Caco-2 (cell line): ENCODE results near the gene SIT1. TPM values are rescaled to one million over a fixed set of nuclear protein-coding genes. Genes with fewer than 3 reads are reported as not detected.

Experiments used
- BruUV-seq: library from RNA; stranded (reverse); fragments of 400-500 nt; replicated peaks from 2 replicates; lab custom pipeline; 2021; lab: Mats Ljungman, UMichigan
- CTCF ChIA-PET: fragments of 300-600 bp; sonication (Branson Sonifier 250); formaldehyde crosslinking; loops from one replicate; lab custom pipeline; 2022; ENCODE audit warnings: antibody characterized with exemption; lab: Charles Lee
- POLR2A ChIA-PET: fragments of 300-600 bp; sonication (Branson Sonifier 250); formaldehyde crosslinking; loops from one replicate; lab custom pipeline; 2022; ENCODE audit warnings: antibody characterized with exemption; lab: Charles Lee
- DNase-seq, 2 experiments: peaks; one replicate each; pipeline versions ENCODE4 v3.0.0 to v3.0.0-alpha.2; 2020 to 2022
- H3K27me3 ChIP-seq: replicated peaks from 2 replicates; pipeline ENCODE4 v1.6.0; 2011; ENCODE audit warnings: low read length; ENCODE audit not compliant: control insufficient read depth, insufficient read depth
- H3K36me3 ChIP-seq: 2 replicates; pipeline ENCODE4 v1.5.1; 2011; ENCODE audit warnings: low read length; ENCODE audit not compliant: control insufficient read depth, insufficient read depth
- H3K4me1 ChIP-seq: fragments of 250-450 bp; sonication (Bioruptor Pico); 2 replicates; pipeline ENCODE4 v1.5.1; 2020; ENCODE audit warnings: mild to moderate bottlenecking
- H3K4me3 ChIP-seq: 2 replicates; pipeline ENCODE4 v1.5.1; 2011; ENCODE audit warnings: low read depth, mild to moderate bottlenecking, control low read depth, low read length
- H3K9me3 ChIP-seq: fragments of 250-450 bp; sonication (Bioruptor Pico); 2 replicates; pipeline ENCODE4 v1.5.1; 2020; ENCODE audit warnings: mild to moderate bottlenecking, moderate library complexity
- H3K27ac Mint-ChIP-seq: one replicate; pipeline ENCODE4 v1.8.0; 2022; ENCODE audit warnings: mixed read lengths; ENCODE audit not compliant: unreplicated experiment
- H3K27me3 Mint-ChIP-seq: one replicate; pipeline ENCODE4 v1.8.0; 2022; ENCODE audit warnings: mixed read lengths; ENCODE audit not compliant: insufficient read depth, unreplicated experiment
- H3K36me3 Mint-ChIP-seq: one replicate; pipeline ENCODE4 v1.8.0; 2022; ENCODE audit warnings: mild to moderate bottlenecking, mixed read lengths; ENCODE audit not compliant: insufficient read depth, unreplicated experiment
- H3K4me1 Mint-ChIP-seq: one replicate; pipeline ENCODE4 v1.8.0; 2022; ENCODE audit warnings: low read depth, mixed read lengths; ENCODE audit not compliant: unreplicated experiment
- H3K4me3 Mint-ChIP-seq: one replicate; pipeline ENCODE4 v1.8.0; 2022; ENCODE audit warnings: mild to moderate bottlenecking, moderate library complexity, mixed read lengths; ENCODE audit not compliant: unreplicated experiment
- H3K9me3 Mint-ChIP-seq: one replicate; pipeline ENCODE4 v1.8.0; 2022; ENCODE audit warnings: mixed read lengths; ENCODE audit not compliant: unreplicated experiment
- intact Hi-C: fragments of 100-400 bp; cut with micrococcal nuclease; formaldehyde crosslinking; loops from one replicate; pipeline ENCODE4 v1.10.0; 2022; ENCODE audit not compliant: unreplicated experiment
- total RNA-seq: library from RNA; stranded (reverse); gene quantifications from 2 replicates; pipeline ENCODE4 v1.2.3, GENCODE V29; 2022
- TF ChIP-seq, protein P1 (sequence below), 2 experiments: fragments of 200-600 bp in 1 of 2; IDR thresholded peaks; 1 replicate in 1 of 2; 2 replicates in 1 of 2; pipeline versions ENCODE4 v1.5.1 to v1.8.0; 2011 to 2022; ENCODE audit warnings: antibody characterized with exemption in 1 of 2, control low read depth in 1 of 2, inconsistent platforms in 1 of 2, low read depth in 1 of 2, low read length in 1 of 2, mild to moderate bottlenecking in 1 of 2, moderate library complexity in 1 of 2; ENCODE audit not compliant: insufficient read depth in 1 of 2, severe bottlenecking in 1 of 2, unreplicated experiment in 1 of 2

SIT1 gene
- total RNA-seq, 1 experiment from 2014 or later, result not detected

DNA sequence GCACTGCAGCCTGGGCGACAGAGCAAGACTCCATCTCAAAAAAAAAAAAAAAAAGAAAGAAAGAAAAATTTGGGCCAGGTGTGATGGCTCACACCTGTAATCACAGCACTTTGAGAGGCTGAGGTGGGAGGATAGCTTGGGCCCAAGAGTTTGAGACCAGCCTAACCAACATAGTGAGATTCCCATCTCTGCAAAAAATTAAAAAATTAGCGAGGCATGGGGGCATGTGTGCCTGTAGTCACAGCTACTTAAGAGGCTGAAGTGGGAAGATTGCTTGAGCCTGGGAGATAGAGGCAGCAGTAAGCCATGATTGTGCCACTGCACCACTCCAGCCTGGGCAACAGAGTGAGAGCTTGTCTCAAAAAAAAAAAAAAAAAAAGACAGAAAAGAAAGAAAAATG is 2.9 kb upstream of the SIT1 start:
- no TSS peak for BruUV-seq
- Histone ChIP-seq H3K4me3 (no peak overlapping the region), H3K36me3 (no peaks in the 10 kb centered on the region), H3K9me3 (no peaks in the 10 kb centered on the region), H3K4me1 (peaks cover 10% of the 10 kb centered on the region; the same call in 1 of the 2 replicates), H3K27me3 (no peaks in the 10 kb centered on the region)
- H3K36me3 Mint-ChIP-seq, result peaks cover 15% of the 10 kb centered on the region
- intact Hi-C loops, result no loop called here
- POLR2A ChIA-PET, result no interaction called here
- H3K4me3 Mint-ChIP-seq, result no peak overlapping the region
- TF ChIP-seq, protein P1, sequence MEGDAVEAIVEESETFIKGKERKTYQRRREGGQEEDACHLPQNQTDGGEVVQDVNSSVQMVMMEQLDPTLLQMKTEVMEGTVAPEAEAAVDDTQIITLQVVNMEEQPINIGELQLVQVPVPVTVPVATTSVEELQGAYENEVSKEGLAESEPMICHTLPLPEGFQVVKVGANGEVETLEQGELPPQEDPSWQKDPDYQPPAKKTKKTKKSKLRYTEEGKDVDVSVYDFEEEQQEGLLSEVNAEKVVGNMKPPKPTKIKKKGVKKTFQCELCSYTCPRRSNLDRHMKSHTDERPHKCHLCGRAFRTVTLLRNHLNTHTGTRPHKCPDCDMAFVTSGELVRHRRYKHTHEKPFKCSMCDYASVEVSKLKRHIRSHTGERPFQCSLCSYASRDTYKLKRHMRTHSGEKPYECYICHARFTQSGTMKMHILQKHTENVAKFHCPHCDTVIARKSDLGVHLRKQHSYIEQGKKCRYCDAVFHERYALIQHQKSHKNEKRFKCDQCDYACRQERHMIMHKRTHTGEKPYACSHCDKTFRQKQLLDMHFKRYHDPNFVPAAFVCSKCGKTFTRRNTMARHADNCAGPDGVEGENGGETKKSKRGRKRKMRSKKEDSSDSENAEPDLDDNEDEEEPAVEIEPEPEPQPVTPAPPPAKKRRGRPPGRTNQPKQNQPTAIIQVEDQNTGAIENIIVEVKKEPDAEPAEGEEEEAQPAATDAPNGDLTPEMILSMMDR (IDR thresholded peaks at IDR 0.05; ENCODE audit: insufficient read depth in 1 of 2, low read depth in 1 of 2, low read length in 1 of 2, severe bottlenecking in 1 of 2, unreplicated experiment in 1 of 2), result no peak
- H3K9me3 Mint-ChIP-seq, result no peaks in the 10 kb centered on the region
- no peak overlapping the region for H3K27ac Mint-ChIP-seq
- no peaks in the 10 kb centered on the region for H3K4me1 Mint-ChIP-seq
- H3K27me3 Mint-ChIP-seq, result peaks cover 3% of the 10 kb centered on the region
- CTCF ChIA-PET, result interaction anchor here (0.7 kb wide), 1 partner anchor 161 kb away, joined by 3 read pairs; no protein-coding TSS in a partner anchor
- DNase-seq, result no peak

DNA sequence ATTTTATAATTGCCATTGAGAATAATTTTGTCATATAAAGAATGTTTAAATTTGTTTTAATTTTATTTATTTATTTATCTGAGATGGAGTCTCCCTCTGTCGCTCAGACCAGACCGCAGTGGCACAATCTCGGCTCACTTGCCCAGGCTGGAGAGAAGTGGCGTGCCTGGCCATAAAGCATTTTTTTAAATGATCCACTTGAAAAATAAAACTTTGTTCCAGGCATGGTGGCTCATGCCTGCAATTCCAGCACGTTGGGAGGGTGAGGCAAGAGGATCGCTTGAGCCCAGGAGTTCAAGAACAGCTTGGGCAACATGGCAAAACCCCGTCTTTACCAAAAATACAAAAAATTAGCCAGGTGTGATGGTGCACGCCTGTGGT is 2.1 kb upstream of the SIT1 start:
- peaks cover 10% of the 10 kb centered on the region; the same call in 1 of the 2 replicates for H3K4me1 ChIP-seq
- POLR2A ChIA-PET, result no interaction called here
- no peaks in the 10 kb centered on the region for H3K9me3 Mint-ChIP-seq
- DNase-seq, result no peak
- H3K4me3 Mint-ChIP-seq, result no peak overlapping the region
- TF ChIP-seq, protein P1 (IDR thresholded peaks at IDR 0.05; ENCODE audit: insufficient read depth in 1 of 2, low read depth in 1 of 2, low read length in 1 of 2, severe bottlenecking in 1 of 2, unreplicated experiment in 1 of 2), result no peak
- H3K9me3 ChIP-seq, result no peaks in the 10 kb centered on the region
- intact Hi-C loops, result no loop called here
- CTCF ChIA-PET, result interaction anchor here (0.7 kb wide), 1 partner anchor 161 kb away, joined by 3 read pairs; no protein-coding TSS in a partner anchor
- peaks cover under 1% of the 10 kb centered on the region for H3K27me3 Mint-ChIP-seq
- H3K36me3 ChIP-seq, result no peaks in the 10 kb centered on the region
- H3K27ac Mint-ChIP-seq, result no peak overlapping the region
- H3K27me3 ChIP-seq, result no peaks in the 10 kb centered on the region
- BruUV-seq, result no TSS peak
- H3K36me3 Mint-ChIP-seq, result peaks cover 7% of the 10 kb centered on the region
- H3K4me3 ChIP-seq, result no peak overlapping the region
- peaks cover 3% of the 10 kb centered on the region for H3K4me1 Mint-ChIP-seq

DNA sequence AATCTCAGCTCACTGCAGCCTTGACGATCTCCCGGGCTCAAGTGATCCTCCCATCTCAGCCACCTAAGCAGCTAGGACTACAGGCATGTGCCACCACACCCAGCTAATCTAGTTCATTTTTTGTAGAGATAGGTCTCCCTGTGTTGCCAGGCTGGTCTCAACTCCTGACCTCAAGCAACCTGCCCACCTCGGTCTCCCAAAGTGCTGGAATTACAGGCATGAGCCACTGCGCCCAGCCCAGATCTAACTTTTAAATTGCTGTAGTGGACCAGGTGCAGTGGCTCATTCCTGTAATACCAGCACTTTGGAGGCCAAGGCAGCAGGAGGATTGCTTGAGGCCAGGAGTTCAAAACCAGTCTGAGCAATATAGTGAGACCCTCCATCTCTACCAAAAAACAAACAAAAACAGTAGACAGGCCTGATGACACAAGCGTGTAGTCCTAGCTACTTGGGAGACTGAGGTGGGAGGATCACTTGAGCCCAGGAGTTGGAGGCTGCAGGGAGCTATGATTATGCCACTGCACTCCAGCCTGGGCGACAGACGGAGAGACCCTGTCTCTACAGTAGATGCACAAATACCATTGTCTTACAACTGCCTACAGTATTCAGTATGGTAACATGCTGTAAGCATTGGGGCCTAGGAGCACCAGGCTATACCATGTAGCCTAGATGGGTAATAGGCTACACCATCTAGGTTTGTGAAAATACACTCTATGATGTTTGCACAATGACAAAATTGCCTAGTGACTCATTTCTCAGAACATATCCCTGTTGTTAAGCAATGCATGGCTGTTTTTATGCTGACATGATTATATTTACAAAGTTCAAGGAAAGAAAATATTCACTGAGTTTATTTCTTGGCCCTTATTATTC is 1.5 kb upstream of the SIT1 start:
- no peak for DNase-seq
- Mint-ChIP-seq H3K27me3 (no peaks in the 10 kb centered on the region), H3K4me1 (peaks cover 9% of the 10 kb centered on the region), H3K27ac (no peak overlapping the region), H3K36me3 (peaks cover under 1% of the 10 kb centered on the region), H3K4me3 (no peak overlapping the region), H3K9me3 (no peaks in the 10 kb centered on the region)
- Histone ChIP-seq H3K9me3 (no peaks in the 10 kb centered on the region), H3K4me1 (peaks cover 9% of the 10 kb centered on the region; the same call in 1 of the 2 replicates), H3K4me3 (no peak overlapping the region), H3K36me3 (no peaks in the 10 kb centered on the region), H3K27me3 (no peaks in the 10 kb centered on the region)
- intact Hi-C loops, result no loop called here
- BruUV-seq, result no TSS peak
- TF ChIP-seq, protein P1 (IDR thresholded peaks at IDR 0.05; ENCODE audit: insufficient read depth in 1 of 2, low read depth in 1 of 2, low read length in 1 of 2, severe bottlenecking in 1 of 2, unreplicated experiment in 1 of 2), result no peak
- POLR2A ChIA-PET, result no interaction called here
- CTCF ChIA-PET, result no interaction called here
